ENCODE results near the gene KCNJ10. TPM values are rescaled to one million over a fixed set of nuclear protein-coding genes. Genes with fewer than 3 reads are reported as not detected.
A peak's percentile ranks its signal among the peaks of the same experiment; 100 is the strongest.
"Not testable (repeated sequence)": the region's sequence is repeated elsewhere in the genome, so short reads cannot be mapped to it uniquely, and the experiment has no call there.

The KCNJ10 gene
- total RNA-seq, 1 donor from 2014 or later: 0.12 TPM

GRCh38 chr1:160052936-160053335, 17.0 kb downstream of the KCNJ10 start:
- DNase-seq (ENCODE audit: low spot score, unreplicated experiment): no peak
- Mint-ChIP-seq H3K4me1 (ENCODE audit: low read depth) (peaks cover 3% of the 10 kb centered on the region), H3K36me3 (ENCODE audit: insufficient read depth) (no peaks in the 10 kb centered on the region), H3K4me3 (ENCODE audit: low read depth) (no peak overlapping the region), H3K27me3 (peaks cover 56% of the 10 kb centered on the region), H3K27ac (no peak overlapping the region), H3K9me3 (ENCODE audit: low read depth) (no peaks in the 10 kb centered on the region)
- TF ChIP-seq CTCF (IDR thresholded peaks at IDR 0.05; ENCODE audit: unreplicated experiment): no peak

GRCh38 chr1:160050619-160051018, 19.3 kb downstream of the KCNJ10 start:
- no peak for TF ChIP-seq CTCF (IDR thresholded peaks at IDR 0.05; ENCODE audit: unreplicated experiment)
- Mint-ChIP-seq H3K36me3 (ENCODE audit: insufficient read depth) (no peaks in the 10 kb centered on the region), H3K4me1 (ENCODE audit: low read depth) (peaks cover 14% of the 10 kb centered on the region), H3K4me3 (ENCODE audit: low read depth) (no peak overlapping the region), H3K27ac (no peak overlapping the region), H3K27me3 (peaks cover 60% of the 10 kb centered on the region), H3K9me3 (ENCODE audit: low read depth) (no peaks in the 10 kb centered on the region)
- DNase-seq (ENCODE audit: low spot score, unreplicated experiment): no peak

GRCh38 chr1:160050182-160050581, 19.8 kb downstream of the KCNJ10 start:
- not testable (repeated sequence) for H3K27ac Mint-ChIP-seq; H3K9me3 Mint-ChIP-seq (ENCODE audit: low read depth); DNase-seq (ENCODE audit: low spot score, unreplicated experiment); H3K4me3 Mint-ChIP-seq (ENCODE audit: low read depth); H3K36me3 Mint-ChIP-seq (ENCODE audit: insufficient read depth)
- Mint-ChIP-seq H3K27me3 (peaks cover 63% of the 10 kb centered on the region), H3K4me1 (ENCODE audit: low read depth) (peaks cover 14% of the 10 kb centered on the region)

GRCh38 chr1:160049101-160049500, 20.9 kb downstream of the KCNJ10 start:
- Mint-ChIP-seq H3K4me1 (ENCODE audit: low read depth) (peaks cover 14% of the 10 kb centered on the region), H3K9me3 (ENCODE audit: low read depth) (no peaks in the 10 kb centered on the region), H3K36me3 (ENCODE audit: insufficient read depth) (no peaks in the 10 kb centered on the region), H3K4me3 (ENCODE audit: low read depth) (no peak overlapping the region), H3K27me3 (peaks cover 69% of the 10 kb centered on the region), H3K27ac (no peak overlapping the region)
- DNase-seq (ENCODE audit: low spot score, unreplicated experiment): no peak
- TF ChIP-seq CTCF (IDR thresholded peaks at IDR 0.05; ENCODE audit: unreplicated experiment): no peak

- DNase-seq (ENCODE audit: low spot score, unreplicated experiment): no peak
- no peak overlapping the region for H3K4me3 Mint-ChIP-seq (ENCODE audit: low read depth)
- TF ChIP-seq CTCF (IDR thresholded peaks at IDR 0.05; ENCODE audit: unreplicated experiment): no peak
- no peak overlapping the region for H3K27ac Mint-ChIP-seq
- H3K9me3 Mint-ChIP-seq (ENCODE audit: low read depth): no peaks in the 10 kb centered on the region
- no peaks in the 10 kb centered on the region for H3K36me3 Mint-ChIP-seq (ENCODE audit: insufficient read depth)
- H3K4me1 Mint-ChIP-seq (ENCODE audit: low read depth): peaks cover 14% of the 10 kb centered on the region
- H3K27me3 Mint-ChIP-seq: peaks cover 69% of the 10 kb centered on the region
Observed at GRCh38 chr1:160048335-160048734, 21.6 kb downstream of the KCNJ10 start.

- H3K36me3 Mint-ChIP-seq (ENCODE audit: insufficient read depth): no peaks in the 10 kb centered on the region
- no peak for TF ChIP-seq CTCF (IDR thresholded peaks at IDR 0.05; ENCODE audit: unreplicated experiment)
- no peak overlapping the region for H3K4me3 Mint-ChIP-seq (ENCODE audit: low read depth)
- H3K9me3 Mint-ChIP-seq (ENCODE audit: low read depth): no peaks in the 10 kb centered on the region
- no peak for DNase-seq (ENCODE audit: low spot score, unreplicated experiment)
- H3K27me3 Mint-ChIP-seq: peaks cover 64% of the 10 kb centered on the region
- peaks cover 14% of the 10 kb centered on the region for H3K4me1 Mint-ChIP-seq (ENCODE audit: low read depth)
- peak overlapping the region; percentile 24 for H3K27ac Mint-ChIP-seq
Observed at GRCh38 chr1:160047111-160047991, 22.6 kb downstream of the KCNJ10 start.
